ENCODE data around the gene AGTPBP1.

GRCh38 chr9:85740787-85741094, 1.0 kb downstream of the AGTPBP1 start:
- TF ChIP-seq CTCF (IDR thresholded peaks at IDR 0.05; ENCODE audit: borderline replicate concordance, extremely low read depth, low read length, poor library complexity, severe bottlenecking) (no peak), EZH2 (IDR thresholded peaks at IDR 0.05; ENCODE audit: borderline replicate concordance, low read depth, low read length, severe bottlenecking) (no peak)

Measured in DND-41 (cell line).